Liver (tissue), 9 donors: ENCODE results near the gene NDUFS1. TPM values are rescaled to one million over a fixed set of nuclear protein-coding genes. Genes with fewer than 3 reads are reported as not detected.

Experiments
- DNase-seq: peaks from one replicate; pipeline ENCODE4 v3.0.0-alpha.2; 2017; ENCODE audit warnings: low spot score
- H3K27ac ChIP-seq, 2 donors: one replicate each; pipeline ENCODE4 v1.7.0; 2013; ENCODE audit warnings: inconsistent platforms in 2 of 2, low read length in 2 of 2, control low read depth in 1 of 2, low read depth in 1 of 2, mild to moderate bottlenecking in 1 of 2
- H3K27me3 ChIP-seq, 4 donors: one replicate each; pipeline versions ENCODE4 v1.6.1 to v1.7.0; 2013; ENCODE audit warnings: low read length in 3 of 4, inconsistent platforms in 1 of 4, mild to moderate bottlenecking in 1 of 4, moderate library complexity in 1 of 4; ENCODE audit not compliant: control insufficient read depth in 4 of 4, insufficient read depth in 4 of 4
- H3K36me3 ChIP-seq, 4 donors: one replicate each; pipeline versions ENCODE4 v1.6.1 to v1.7.0; 2013; ENCODE audit warnings: low read length in 3 of 4, mild to moderate bottlenecking in 3 of 4, low read depth in 1 of 4, moderate library complexity in 1 of 4; ENCODE audit not compliant: control insufficient read depth in 4 of 4, insufficient read depth in 3 of 4
- H3K4me1 ChIP-seq, 4 donors: one replicate each; pipeline versions ENCODE4 v1.6.1 to v1.7.0; 2013; ENCODE audit warnings: low read length in 3 of 4, mild to moderate bottlenecking in 3 of 4, moderate library complexity in 1 of 4; ENCODE audit not compliant: control insufficient read depth in 4 of 4, insufficient read depth in 4 of 4
- H3K4me3 ChIP-seq, 3 donors: one replicate each; pipeline versions ENCODE4 v1.6.1 to v1.7.0; 2013; ENCODE audit warnings: low read length in 3 of 3, control low read depth in 1 of 3, low read depth in 1 of 3, mild to moderate bottlenecking in 1 of 3
- H3K9ac ChIP-seq, 2 donors: one replicate each; pipeline ENCODE4 v1.7.0; 2013; ENCODE audit warnings: low read length in 2 of 2, mild to moderate bottlenecking in 2 of 2, moderate library complexity in 2 of 2, control low read depth in 1 of 2, low read depth in 1 of 2
- H3K9me3 ChIP-seq, 4 donors: one replicate each; pipeline versions ENCODE4 v1.6.1 to v1.7.0; 2013; ENCODE audit warnings: low read length in 3 of 4; ENCODE audit not compliant: control insufficient read depth in 4 of 4
- ATF3 ChIP-seq: IDR thresholded peaks from 2 replicates; pipeline ENCODE4 v1.6.1; 2016; ENCODE audit warnings: antibody characterized with exemption
- CTCF ChIP-seq: fragments of 150-350 bp; IDR thresholded peaks from 2 replicates; pipeline ENCODE4 v1.5.1; 2017; ENCODE audit warnings: improper control_type of control experiment, low read depth, low read length; ENCODE audit not compliant: missing input control
- EGR1 ChIP-seq, 2 donors: IDR thresholded peaks; 2 replicates each; pipeline ENCODE4 v1.6.1; 2016 to 2018; ENCODE audit warnings: antibody characterized with exemption in 2 of 2, low read depth in 2 of 2
- FOXA1 ChIP-seq: IDR thresholded peaks from 2 replicates; pipeline ENCODE4 v1.6.1; 2016; ENCODE audit warnings: antibody characterized with exemption
- FOXA2 ChIP-seq: IDR thresholded peaks from 2 replicates; pipeline ENCODE4 v1.6.1; 2016; ENCODE audit warnings: antibody characterized with exemption
- GABPA ChIP-seq, 2 donors: IDR thresholded peaks in 1 of 2; conservative IDR thresholded peaks in 1 of 2; 2 replicates each; pipeline ENCODE4 v1.6.1; 2016; ENCODE audit warnings: antibody characterized with exemption in 2 of 2, mild to moderate bottlenecking in 1 of 2, moderate library complexity in 1 of 2
- HNF4A ChIP-seq, 2 donors: conservative IDR thresholded peaks; 2 replicates each; pipeline ENCODE4 v1.6.1; 2016; ENCODE audit warnings: antibody characterized with exemption in 2 of 2, mild to moderate bottlenecking in 2 of 2
- HNF4G ChIP-seq: IDR thresholded peaks from 2 replicates; pipeline ENCODE4 v1.6.1; 2016; ENCODE audit warnings: antibody characterized with exemption
- JUND ChIP-seq, 2 donors: IDR thresholded peaks; 2 replicates each; pipeline ENCODE4 v1.6.1; 2016; ENCODE audit warnings: antibody characterized with exemption in 2 of 2
- MAX ChIP-seq: IDR thresholded peaks from 2 replicates; pipeline ENCODE4 v1.6.1; 2016; ENCODE audit warnings: antibody characterized with exemption
- NR2F2 ChIP-seq: IDR thresholded peaks from 2 replicates; pipeline ENCODE4 v1.6.1; 2016; ENCODE audit warnings: antibody characterized with exemption
- RAD21 ChIP-seq, 2 donors: IDR thresholded peaks; 2 replicates each; pipeline ENCODE4 v1.6.1; 2016; ENCODE audit warnings: antibody characterized with exemption in 2 of 2, mild to moderate bottlenecking in 2 of 2
- REST ChIP-seq: IDR thresholded peaks from 2 replicates; pipeline ENCODE4 v1.6.1; 2016; ENCODE audit warnings: antibody characterized with exemption, mild to moderate bottlenecking
- RXRA ChIP-seq, 2 donors: IDR thresholded peaks; 2 replicates each; pipeline ENCODE4 v1.6.1; 2017 to 2018; ENCODE audit warnings: antibody characterized with exemption in 2 of 2, mild to moderate bottlenecking in 1 of 2
- SP1 ChIP-seq: IDR thresholded peaks from 2 replicates; pipeline ENCODE4 v1.6.1; 2018; ENCODE audit warnings: antibody characterized with exemption, mild to moderate bottlenecking
- TAF1 ChIP-seq: conservative IDR thresholded peaks from 2 replicates; pipeline ENCODE4 v1.6.1; 2016; ENCODE audit warnings: antibody characterized with exemption, mild to moderate bottlenecking
- YY1 ChIP-seq: IDR thresholded peaks from 2 replicates; pipeline ENCODE4 v1.6.1; 2016; ENCODE audit warnings: antibody characterized with exemption, mild to moderate bottlenecking
- ZBTB33 ChIP-seq: IDR thresholded peaks from 2 replicates; pipeline ENCODE4 v1.6.1; 2016; ENCODE audit warnings: antibody characterized with exemption
- WGBS: extraction: QIAGEN DNeasy Blood & Tissue Kit; methylation state at CpG from one replicate; pipeline ENCODE4 v1.1.7; 2013; 5-methylcytosine and 5-hydroxymethylcytosine counted together
- polyA plus RNA-seq, 2 donors: library from polyadenylated mRNA; stranded (reverse) in 1 of 2; unstranded in 1 of 2; fragments of 200-250 nt in 1 of 2; fragments of >200 nt in 1 of 2; fragmentation: Nextera tagmentation in 1 of 2; extraction: Ambion mirVana in 1 of 2; gene quantifications; one replicate each; pipeline versions ENCODE4 v1.2.1 to v1.2.3, GENCODE V29; 2013 to 2015
- total RNA-seq, 2 donors: library from RNA; depleted of rRNA; stranded (reverse); fragments of >200 nt; gene quantifications; one replicate each; pipeline ENCODE4 v1.2.3, GENCODE V29; 2014
- donor health status: healthy.
- donor health status: healthy.
- donor health status: healthy.
- donor health status: healthy.
- donor health status: healthy.

NDUFS1 gene
- total and polyA plus RNA-seq, 4 donors: 39.7 to 167 (median 83.2) TPM

GRCh38 chr2:206082298-206082843 is 76.9 kb downstream of the NDUFS1 start:
- Histone ChIP-seq H3K27me3 (no peaks in the 10 kb centered on the region), H3K4me3 (no peak overlapping the region), H3K36me3 (no peaks in the 10 kb centered on the region), H3K27ac (no peak overlapping the region), H3K4me1 (peaks cover 4 to 35% (median 21%) of the 10 kb centered on the region in 4 donors), H3K9ac (no peak overlapping the region), H3K9me3 (no peaks in the 10 kb centered on the region)
- no peak for DNase-seq
- no peak for TF ChIP-seq GABPA (IDR thresholded peaks at IDR 0.05 in 1 of 2, conservative IDR thresholded peaks at IDR 0.05 in 1 of 2)
- TF ChIP-seq SP1: no peak
- TF ChIP-seq CTCF: no peak
- no peak for TF ChIP-seq HNF4A (conservative IDR thresholded peaks at IDR 0.05)
- no peak for TF ChIP-seq JUND (IDR thresholded peaks at IDR 0.05)
- TF ChIP-seq FOXA1: no peak
- no peak for TF ChIP-seq NR2F2
- TF ChIP-seq FOXA2: no peak
- no peak for TF ChIP-seq YY1
- TF ChIP-seq ATF3: no peak
- TF ChIP-seq RXRA (IDR thresholded peaks at IDR 0.05): no peak
- TF ChIP-seq ZBTB33: no peak
- TF ChIP-seq HNF4G: no peak
- TF ChIP-seq REST: no peak
- no peak for TF ChIP-seq TAF1
- TF ChIP-seq EGR1 (IDR thresholded peaks at IDR 0.05; ENCODE audit: low read depth in 2 of 2): no peak
- no peak for TF ChIP-seq RAD21 (IDR thresholded peaks at IDR 0.05)
- TF ChIP-seq MAX: no peak
- WGBS: 98% methylated on average over 4 of the region's 4 CpGs
